Measurements from ENCODE around the gene A2M. TPM values are rescaled to one million over a fixed set of nuclear protein-coding genes. Genes with fewer than 3 reads are reported as not detected.

Gene A2M
- total and polyA plus RNA-seq, 2 donors (not counting 1 experiment from before 2014, with no cell fraction given), result 0.04 TPM; not detected in 1

GRCh38 chr12:9123781-9124382 lies 8.2 kb upstream of the A2M start:
- no peaks in the 10 kb centered on the region for H3K79me2 ChIP-seq (ENCODE audit: control insufficient read depth, insufficient read depth, low read length)
- no peak overlapping the region for H3K27ac ChIP-seq (ENCODE audit: low read length in 2 of 2)
- DNase-seq (no peak), ATAC-seq (ENCODE audit: low read depth) (no peak)
- TF ChIP-seq CTCF (IDR thresholded peaks at IDR 0.05) (no peak), EZH2 (IDR thresholded peaks at IDR 0.05; ENCODE audit: borderline replicate concordance, insufficient read depth, low read depth, low read length, poor library complexity, severe bottlenecking) (no peak)
- WGBS (ENCODE audit: insufficient coverage), result 92% methylated on average over 10 of the region's 14 CpGs
- no peak overlapping the region for H3K9ac ChIP-seq (ENCODE audit: low read length)
- H4K20me1 ChIP-seq (ENCODE audit: control insufficient read depth, insufficient read depth, low read length, poor library complexity, severe bottlenecking), result no peaks in the 10 kb centered on the region
- intact Hi-C loops (cut with micrococcal nuclease), result no loop called here
- CTCF ChIA-PET, result no interaction called here
- no peak overlapping the region for H2AFZ ChIP-seq (ENCODE audit: insufficient read depth, low read depth, low read length, poor library complexity, severe bottlenecking)
- H3K4me3 ChIP-seq (ENCODE audit: control extremely low read depth in 1 of 5, extremely low read depth in 1 of 5, insufficient read depth in 1 of 5, low read depth in 2 of 5, low read length in 4 of 5), result no peak overlapping the region
- H3K9me3 Mint-ChIP-seq (ENCODE audit: insufficient read depth), result no peaks in the 10 kb centered on the region
- no peak overlapping the region for H3K4me3 Mint-ChIP-seq
- POLR2A ChIA-PET, result no interaction called here
- no peaks in the 10 kb centered on the region for H3K9me3 ChIP-seq (ENCODE audit: control extremely low read depth in 1 of 3, control insufficient read depth in 2 of 3, insufficient read depth in 1 of 3, low read length in 2 of 3)
- no peaks in the 10 kb centered on the region for H3K4me1 ChIP-seq (ENCODE audit: control insufficient read depth in 2 of 2, insufficient read depth in 2 of 2, low read length in 2 of 2)
- H3K27me3 Mint-ChIP-seq, result peaks cover 5% of the 10 kb centered on the region
- H3K27ac Mint-ChIP-seq, result no peak overlapping the region
- no peaks in the 10 kb centered on the region for H3K4me1 Mint-ChIP-seq
- H3K36me3 ChIP-seq (replicated peaks in 1 of 2; ENCODE audit: control extremely low read depth in 1 of 2, control insufficient read depth in 1 of 2, extremely low read depth in 1 of 2, insufficient read depth in 2 of 2, low read length in 1 of 2), result no peaks in the 10 kb centered on the region
- no peak overlapping the region for H3K4me2 ChIP-seq (replicated peaks; ENCODE audit: low read depth, low read length, poor library complexity, severe bottlenecking)
- no peaks in the 10 kb centered on the region for H3K27me3 ChIP-seq (replicated peaks in 1 of 4; ENCODE audit: control extremely low read depth in 1 of 4, control insufficient read depth in 3 of 4, insufficient read depth in 4 of 4, low read length in 3 of 4)

- Histone ChIP-seq H3K4me1 (ENCODE audit: control insufficient read depth in 2 of 2, insufficient read depth in 2 of 2, low read length in 2 of 2) (peaks cover 6 to 7% of the 10 kb centered on the region in 2 donors), H3K4me2 (replicated peaks; ENCODE audit: low read depth, low read length, poor library complexity, severe bottlenecking) (no peak overlapping the region), H3K36me3 (replicated peaks in 1 of 2; ENCODE audit: control extremely low read depth in 1 of 2, control insufficient read depth in 1 of 2, extremely low read depth in 1 of 2, insufficient read depth in 2 of 2, low read length in 1 of 2) (no peaks in the 10 kb centered on the region), H4K20me1 (ENCODE audit: control insufficient read depth, insufficient read depth, low read length, poor library complexity, severe bottlenecking) (no peaks in the 10 kb centered on the region), H3K27ac (ENCODE audit: low read length in 2 of 2) (no peak overlapping the region), H2AFZ (ENCODE audit: insufficient read depth, low read depth, low read length, poor library complexity, severe bottlenecking) (no peak overlapping the region), H3K9me3 (ENCODE audit: control extremely low read depth in 1 of 3, control insufficient read depth in 2 of 3, insufficient read depth in 1 of 3, low read length in 2 of 3) (no peaks in the 10 kb centered on the region), H3K27me3 (replicated peaks in 1 of 4; ENCODE audit: control extremely low read depth in 1 of 4, control insufficient read depth in 3 of 4, insufficient read depth in 4 of 4, low read length in 3 of 4) (no peaks in the 10 kb centered on the region), H3K9ac (ENCODE audit: low read length) (no peak overlapping the region), H3K79me2 (ENCODE audit: control insufficient read depth, insufficient read depth, low read length) (no peaks in the 10 kb centered on the region), H3K4me3 (ENCODE audit: control extremely low read depth in 1 of 5, extremely low read depth in 1 of 5, insufficient read depth in 1 of 5, low read depth in 2 of 5, low read length in 4 of 5) (no peak overlapping the region)
- H3K4me1 Mint-ChIP-seq, result peaks cover 9% of the 10 kb centered on the region
- TF ChIP-seq CTCF (IDR thresholded peaks at IDR 0.05), result no peak
- no peak for TF ChIP-seq EZH2 (IDR thresholded peaks at IDR 0.05; ENCODE audit: borderline replicate concordance, insufficient read depth, low read depth, low read length, poor library complexity, severe bottlenecking)
- POLR2A ChIA-PET, result no interaction called here
- ATAC-seq (ENCODE audit: low read depth) (no peak), DNase-seq (no peak)
- no peaks in the 10 kb centered on the region for H3K9me3 Mint-ChIP-seq (ENCODE audit: insufficient read depth)
- H3K27me3 Mint-ChIP-seq, result peaks cover 10% of the 10 kb centered on the region
- H3K27ac Mint-ChIP-seq, result no peak overlapping the region
- no peak overlapping the region for H3K4me3 Mint-ChIP-seq
- CTCF ChIA-PET, result interaction anchor here (0.6 kb wide), 1 partner anchor 578 kb away, joined by 3 read pairs; no protein-coding TSS in a partner anchor
- intact Hi-C loops (cut with micrococcal nuclease), result no loop called here
- WGBS (ENCODE audit: insufficient coverage), result 100% methylated on average over 2 of the region's 3 CpGs
Observed at GRCh38 chr12:9122091-9122609, 6.4 kb upstream of the A2M start.
